Measurements from ENCODE around the gene SCAP. TPM values are rescaled to one million over a fixed set of nuclear protein-coding genes. Genes with fewer than 3 reads are reported as not detected.

Gene SCAP
- total and polyA plus RNA-seq, 2 of the 13 experiments (the other 11 are each of a cell fraction or from before 2014, with no cell fraction given): 40.4 to 53.3 TPM

- TF ChIP-seq STAT6 (CRISPR knock-in tag; IDR thresholded peaks at IDR 0.05; ENCODE audit: borderline replicate concordance) (no peak), ZBTB49 (CRISPR knock-in tag; IDR thresholded peaks at IDR 0.05; ENCODE audit: borderline replicate concordance) (peak; percentile 63; the same call in 1 of the 2 replicates), ZBTB39 (CRISPR knock-in tag; IDR thresholded peaks at IDR 0.05) (no peak), YEATS4 (CRISPR knock-in tag; IDR thresholded peaks at IDR 0.05; ENCODE audit: borderline replicate concordance) (no peak), FOXC1 (CRISPR knock-in tag; IDR thresholded peaks at IDR 0.05; ENCODE audit: borderline replicate concordance) (no peak), KDM2A (CRISPR knock-in tag; IDR thresholded peaks at IDR 0.05; ENCODE audit: borderline replicate concordance, low read depth) (peak; percentile 73; the same call in 1 of the 2 replicates), ZNF33A (CRISPR knock-in tag; IDR thresholded peaks at IDR 0.05; ENCODE audit: borderline replicate concordance) (no peak), SUZ12 (IDR thresholded peaks at IDR 0.05; ENCODE audit: low read depth, low read length) (no peak), KDM6A (CRISPR knock-in tag; IDR thresholded peaks at IDR 0.05; ENCODE audit: low read depth) (peak; percentile 61; the same call in 1 of the 2 replicates), ZNF83 (CRISPR knock-in tag; IDR thresholded peaks at IDR 0.05; ENCODE audit: borderline replicate concordance) (no peak), DR1 (CRISPR knock-in tag; IDR thresholded peaks at IDR 0.05) (0 out of 2 replicates have a peak, but pooled peaks have one; percentile 12), ZBTB7A (CRISPR knock-in tag; IDR thresholded peaks at IDR 0.05) (peak; percentile 81), ERF (CRISPR knock-in tag; IDR thresholded peaks at IDR 0.05) (peak; percentile 94), MED1 (CRISPR knock-in tag; IDR thresholded peaks at IDR 0.05) (peak; percentile 91), AGO1 (IDR thresholded peaks at IDR 0.05; ENCODE audit: low read depth, low read length, poor library complexity, severe bottlenecking) (no peak), ZNF576 (CRISPR knock-in tag; IDR thresholded peaks at IDR 0.05) (no peak), NCOA1 (CRISPR knock-in tag; IDR thresholded peaks at IDR 0.05) (peak; percentile 42; the same call in 1 of the 2 replicates), GMEB2 (CRISPR knock-in tag; IDR thresholded peaks at IDR 0.05; ENCODE audit: low read depth) (0 out of 2 replicates have a peak, but pooled peaks have one; percentile 29), RCOR2 (CRISPR knock-in tag; IDR thresholded peaks at IDR 0.05) (peak; percentile 84), NFATC3 (CRISPR knock-in tag; IDR thresholded peaks at IDR 0.05) (no peak), ZNF674 (CRISPR knock-in tag; IDR thresholded peaks at IDR 0.05; ENCODE audit: low read depth) (no peak), ZBTB38 (CRISPR knock-in tag; IDR thresholded peaks at IDR 0.05) (peak; percentile 73)
Measured at GRCh38 chr3:47379411-47379899, 96.3 kb downstream of the SCAP start (continued).

All from HepG2 (cell line).